PC-3 (cell line): Measurements from ENCODE around the gene ADAD2.

ENCODE experiments used
- CTCF ChIP-seq: fragments of 300-600 bp; sonication (generic); conservative IDR thresholded peaks from 2 replicates; pipeline ENCODE4 v1.5.1; 2017; ENCODE audit warnings: antibody characterized with exemption, low read depth, mild to moderate bottlenecking, low read length
- EZH2 ChIP-seq: fragments of 300-600 bp; sonication (generic); IDR thresholded peaks from one replicate; pipeline ENCODE4 v1.6.1; 2017; ENCODE audit warnings: antibody characterized with exemption, mild to moderate bottlenecking, low read length; ENCODE audit not compliant: unreplicated experiment
- EZH2phosphoT487 ChIP-seq: fragments of 300-600 bp; sonication (generic); IDR thresholded peaks from 2 replicates; pipeline ENCODE4 v1.6.1; 2018; ENCODE audit warnings: mild to moderate bottlenecking, antibody characterized with exemption, low read length, borderline replicate concordance

- TF ChIP-seq CTCF (no peak), EZH2 (no peak), EZH2phosphoT487 (no peak)
These were observed 33.6 kb downstream of the ADAD2 start for GRCh38 chr16:84224554-84224953.
